DOHH2 (cell line): ENCODE results near the gene TMEM97.

Experiments used
- EZH2phosphoT487 ChIP-seq: fragments of 200-600 bp; sonication (generic); IDR thresholded peaks from 2 replicates; pipeline ENCODE4 v1.6.1; 2017; ENCODE audit warnings: borderline replicate concordance, mild to moderate bottlenecking, antibody characterized with exemption, low read length, moderate library complexity, mixed read lengths
- TF ChIP-seq, protein P1 (sequence below): fragments of 200-600 bp; sonication (generic); IDR thresholded peaks from one replicate; pipeline ENCODE4 v1.5.1; 2014; ENCODE audit warnings: antibody characterized with exemption, mild to moderate bottlenecking, low read depth, low read length; ENCODE audit not compliant: poor library complexity, severe bottlenecking

DNA sequence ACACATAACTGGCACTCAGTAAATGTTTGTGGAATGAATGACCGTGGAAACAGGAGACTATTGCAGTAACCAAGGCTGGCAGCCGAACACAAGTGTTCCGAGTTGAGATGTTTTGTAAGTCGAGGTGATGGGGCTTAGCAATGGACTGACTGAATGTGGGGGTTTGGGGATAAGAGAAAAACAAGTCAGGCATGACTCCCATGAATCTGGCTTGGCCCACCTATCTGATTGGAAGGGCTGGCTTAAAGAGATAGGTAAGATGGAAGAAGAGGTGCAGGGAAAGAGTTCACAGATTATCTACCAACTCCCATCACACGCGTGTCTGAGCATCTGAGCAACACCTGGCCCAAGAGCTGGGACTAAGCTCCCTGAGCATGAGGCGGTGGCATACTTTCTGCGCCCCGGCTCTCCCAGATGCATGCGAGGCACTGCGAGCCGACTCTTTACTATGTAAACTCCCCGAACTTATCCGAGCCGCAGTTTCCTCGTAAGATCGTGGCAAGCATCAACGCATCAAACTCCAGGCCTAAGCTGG, 15.7 kb downstream of the TMEM97 start:
- TF ChIP-seq, protein P1, sequence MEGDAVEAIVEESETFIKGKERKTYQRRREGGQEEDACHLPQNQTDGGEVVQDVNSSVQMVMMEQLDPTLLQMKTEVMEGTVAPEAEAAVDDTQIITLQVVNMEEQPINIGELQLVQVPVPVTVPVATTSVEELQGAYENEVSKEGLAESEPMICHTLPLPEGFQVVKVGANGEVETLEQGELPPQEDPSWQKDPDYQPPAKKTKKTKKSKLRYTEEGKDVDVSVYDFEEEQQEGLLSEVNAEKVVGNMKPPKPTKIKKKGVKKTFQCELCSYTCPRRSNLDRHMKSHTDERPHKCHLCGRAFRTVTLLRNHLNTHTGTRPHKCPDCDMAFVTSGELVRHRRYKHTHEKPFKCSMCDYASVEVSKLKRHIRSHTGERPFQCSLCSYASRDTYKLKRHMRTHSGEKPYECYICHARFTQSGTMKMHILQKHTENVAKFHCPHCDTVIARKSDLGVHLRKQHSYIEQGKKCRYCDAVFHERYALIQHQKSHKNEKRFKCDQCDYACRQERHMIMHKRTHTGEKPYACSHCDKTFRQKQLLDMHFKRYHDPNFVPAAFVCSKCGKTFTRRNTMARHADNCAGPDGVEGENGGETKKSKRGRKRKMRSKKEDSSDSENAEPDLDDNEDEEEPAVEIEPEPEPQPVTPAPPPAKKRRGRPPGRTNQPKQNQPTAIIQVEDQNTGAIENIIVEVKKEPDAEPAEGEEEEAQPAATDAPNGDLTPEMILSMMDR = no peak
- no peak for TF ChIP-seq EZH2phosphoT487
